ENCODE data around the gene SLC9A9.

DNA sequence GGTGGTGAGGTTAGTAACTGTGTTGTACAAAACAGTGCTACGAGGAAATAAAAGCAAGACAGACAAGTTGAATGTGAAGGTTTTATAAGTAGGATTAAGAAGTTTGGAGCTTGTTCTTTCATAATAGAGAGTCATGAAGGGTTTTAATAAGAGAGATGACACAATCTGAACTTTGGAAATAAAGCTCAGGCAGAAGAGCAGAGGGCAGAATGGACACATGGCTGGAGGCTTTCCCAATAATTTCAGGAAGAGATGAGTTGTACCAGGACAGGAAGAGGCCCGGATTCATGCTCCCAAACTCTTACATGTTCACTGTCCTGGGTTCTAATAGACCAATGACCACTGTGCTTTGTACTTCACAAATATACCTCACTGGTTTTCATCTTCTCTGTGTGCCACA lies 194.8 kb downstream of the SLC9A9 start:
- TF ChIP-seq, protein P1, sequence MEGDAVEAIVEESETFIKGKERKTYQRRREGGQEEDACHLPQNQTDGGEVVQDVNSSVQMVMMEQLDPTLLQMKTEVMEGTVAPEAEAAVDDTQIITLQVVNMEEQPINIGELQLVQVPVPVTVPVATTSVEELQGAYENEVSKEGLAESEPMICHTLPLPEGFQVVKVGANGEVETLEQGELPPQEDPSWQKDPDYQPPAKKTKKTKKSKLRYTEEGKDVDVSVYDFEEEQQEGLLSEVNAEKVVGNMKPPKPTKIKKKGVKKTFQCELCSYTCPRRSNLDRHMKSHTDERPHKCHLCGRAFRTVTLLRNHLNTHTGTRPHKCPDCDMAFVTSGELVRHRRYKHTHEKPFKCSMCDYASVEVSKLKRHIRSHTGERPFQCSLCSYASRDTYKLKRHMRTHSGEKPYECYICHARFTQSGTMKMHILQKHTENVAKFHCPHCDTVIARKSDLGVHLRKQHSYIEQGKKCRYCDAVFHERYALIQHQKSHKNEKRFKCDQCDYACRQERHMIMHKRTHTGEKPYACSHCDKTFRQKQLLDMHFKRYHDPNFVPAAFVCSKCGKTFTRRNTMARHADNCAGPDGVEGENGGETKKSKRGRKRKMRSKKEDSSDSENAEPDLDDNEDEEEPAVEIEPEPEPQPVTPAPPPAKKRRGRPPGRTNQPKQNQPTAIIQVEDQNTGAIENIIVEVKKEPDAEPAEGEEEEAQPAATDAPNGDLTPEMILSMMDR (IDR thresholded peaks at IDR 0.05): no peak
- no peak for TF ChIP-seq POLR2A (IDR thresholded peaks at IDR 0.05; ENCODE audit: low read depth)

Data from esophagus muscularis mucosa (tissue), 3 donors.